Measurements from ENCODE around the gene SPRED2. TPM values are rescaled to one million over a fixed set of nuclear protein-coding genes. Genes with fewer than 3 reads are reported as not detected.

SPRED2 gene
- total and polyA plus RNA-seq, 7 experiments from 2014 or later, result 0.34 to 7.9 (median 0.57) TPM

GRCh38 chr2:65329525-65329924, 102.9 kb downstream of the SPRED2 start:
- Histone ChIP-seq H3K36me3 (ENCODE audit: control insufficient read depth in 2 of 3, insufficient read depth in 3 of 3, low read length in 3 of 3) (no peaks in the 10 kb centered on the region), H3K27me3 (ENCODE audit: control insufficient read depth in 2 of 2, insufficient read depth in 2 of 2, low read length in 2 of 2) (no peaks in the 10 kb centered on the region), H3K27ac (ENCODE audit: low read depth, low read length) (no peak overlapping the region), H3K4me3 (ENCODE audit: low read length) (no peak overlapping the region), H3K4me1 (ENCODE audit: control insufficient read depth in 2 of 2, insufficient read depth in 2 of 2, low read length in 2 of 2) (no peaks in the 10 kb centered on the region), H3K9me3 (ENCODE audit: control insufficient read depth in 2 of 3, low read length in 3 of 3) (no peaks in the 10 kb centered on the region)
- CTCF ChIA-PET, result no interaction called here
- no peaks in the 10 kb centered on the region for H3K36me3 Mint-ChIP-seq
- no peaks in the 10 kb centered on the region for H3K4me1 Mint-ChIP-seq
- H3K27me3 Mint-ChIP-seq, result no peaks in the 10 kb centered on the region
- intact Hi-C loops (cut with micrococcal nuclease), result no loop called here
- ATAC-seq, result no peak
- H3K4me3 Mint-ChIP-seq, result no peak overlapping the region
- H3K9me3 Mint-ChIP-seq, result no peaks in the 10 kb centered on the region
- POLR2A ChIA-PET, result interaction anchor here (0.6 kb wide), 1 partner anchor 50 kb away, joined by 4 read pairs; no protein-coding TSS in a partner anchor
- DNase-seq, result no peak
- H3K27ac Mint-ChIP-seq, result no peak overlapping the region

GRCh38 chr2:65326276-65326675, 106.1 kb downstream of the SPRED2 start:
- Histone ChIP-seq H3K36me3 (ENCODE audit: control insufficient read depth in 2 of 3, insufficient read depth in 3 of 3, low read length in 3 of 3) (no peaks in the 10 kb centered on the region), H3K27ac (ENCODE audit: low read depth, low read length) (no peak overlapping the region), H3K4me3 (ENCODE audit: low read length) (no peak overlapping the region), H3K27me3 (ENCODE audit: control insufficient read depth in 2 of 2, insufficient read depth in 2 of 2, low read length in 2 of 2) (no peaks in the 10 kb centered on the region), H3K9me3 (ENCODE audit: control insufficient read depth in 2 of 3, low read length in 3 of 3) (no peaks in the 10 kb centered on the region), H3K4me1 (ENCODE audit: control insufficient read depth in 2 of 2, insufficient read depth in 2 of 2, low read length in 2 of 2) (no peaks in the 10 kb centered on the region)
- Mint-ChIP-seq H3K4me3 (no peak overlapping the region), H3K36me3 (no peaks in the 10 kb centered on the region), H3K9me3 (no peaks in the 10 kb centered on the region), H3K27ac (no peak overlapping the region), H3K27me3 (no peaks in the 10 kb centered on the region), H3K4me1 (no peaks in the 10 kb centered on the region)
- DNase-seq, result no peak
- no peak for ATAC-seq
- ChIA-PET POLR2A (no interaction called here), CTCF (interaction anchor here (0.7 kb wide), 1 partner anchor 44 kb away, joined by 3 read pairs; no protein-coding TSS in a partner anchor)
- intact Hi-C loops (cut with micrococcal nuclease), result no loop called here

GRCh38 chr2:65325066-65325465, 107.3 kb downstream of the SPRED2 start:
- Histone ChIP-seq H3K4me1 (ENCODE audit: control insufficient read depth in 2 of 2, insufficient read depth in 2 of 2, low read length in 2 of 2) (no peaks in the 10 kb centered on the region), H3K4me3 (ENCODE audit: low read length) (no peak overlapping the region), H3K27ac (ENCODE audit: low read depth, low read length) (no peak overlapping the region), H3K9me3 (ENCODE audit: control insufficient read depth in 2 of 3, low read length in 3 of 3) (no peaks in the 10 kb centered on the region), H3K27me3 (ENCODE audit: control insufficient read depth in 2 of 2, insufficient read depth in 2 of 2, low read length in 2 of 2) (no peaks in the 10 kb centered on the region), H3K36me3 (ENCODE audit: control insufficient read depth in 2 of 3, insufficient read depth in 3 of 3, low read length in 3 of 3) (no peaks in the 10 kb centered on the region)
- ChIA-PET POLR2A (interaction anchor here (0.6 kb wide), 1 partner anchor 27 kb away, joined by 3 read pairs; no protein-coding TSS in a partner anchor), CTCF (no interaction called here)
- no peak for ATAC-seq
- H3K4me1 Mint-ChIP-seq, result peaks cover 0 to 5% (median 0%) of the 10 kb centered on the region in 7 donors
- H3K4me3 Mint-ChIP-seq, result no peak overlapping the region
- H3K27ac Mint-ChIP-seq, result no peak overlapping the region
- no peaks in the 10 kb centered on the region for H3K9me3 Mint-ChIP-seq
- no peaks in the 10 kb centered on the region for H3K36me3 Mint-ChIP-seq
- no peak for DNase-seq
- intact Hi-C loops (cut with micrococcal nuclease), result no loop called here
- H3K27me3 Mint-ChIP-seq, result no peaks in the 10 kb centered on the region

DNA sequence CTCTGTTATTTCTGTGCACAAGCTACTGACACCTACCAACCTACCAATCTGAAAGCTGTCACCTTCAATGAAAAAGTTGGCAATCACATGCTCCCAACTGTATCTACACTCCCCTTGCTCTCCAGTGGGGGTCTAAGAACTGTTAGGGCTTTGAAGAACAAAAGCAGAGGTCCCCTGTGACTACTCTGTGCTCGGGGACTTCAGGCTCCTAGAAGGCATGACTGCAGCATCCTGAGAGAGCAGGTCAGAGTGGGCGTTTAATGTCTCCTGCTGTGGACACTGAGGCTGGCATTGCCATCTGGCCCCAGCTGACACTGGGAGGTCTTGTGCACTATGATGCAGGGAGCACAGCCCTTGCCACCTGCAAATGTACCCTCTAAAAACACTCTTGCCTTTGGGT, 111.5 kb downstream of the SPRED2 start:
- Histone ChIP-seq H3K27ac (ENCODE audit: low read depth, low read length) (no peak overlapping the region), H3K36me3 (ENCODE audit: control insufficient read depth in 2 of 3, insufficient read depth in 3 of 3, low read length in 3 of 3) (no peaks in the 10 kb centered on the region), H3K9me3 (ENCODE audit: control insufficient read depth in 2 of 3, low read length in 3 of 3) (no peaks in the 10 kb centered on the region), H3K4me3 (ENCODE audit: low read length) (no peak overlapping the region), H3K27me3 (ENCODE audit: control insufficient read depth in 2 of 2, insufficient read depth in 2 of 2, low read length in 2 of 2) (no peaks in the 10 kb centered on the region), H3K4me1 (ENCODE audit: control insufficient read depth in 2 of 2, insufficient read depth in 2 of 2, low read length in 2 of 2) (no peaks in the 10 kb centered on the region)
- ChIA-PET CTCF (no interaction called here), POLR2A (no interaction called here)
- Mint-ChIP-seq H3K4me3 (no peak overlapping the region), H3K4me1 (peaks cover 0 to 10% (median 0%) of the 10 kb centered on the region in 7 donors), H3K36me3 (peaks cover 0 to 5% (median 3%) of the 10 kb centered on the region in 5 donors), H3K9me3 (no peaks in the 10 kb centered on the region), H3K27ac (no peak overlapping the region), H3K27me3 (no peaks in the 10 kb centered on the region)
- no peak for ATAC-seq
- intact Hi-C loops (cut with micrococcal nuclease), result no loop called here
- no peak for DNase-seq

GRCh38 chr2:65320042-65320725, 112.2 kb downstream of the SPRED2 start:
- Mint-ChIP-seq H3K27ac (peak overlapping the region in 1 of 9 donors; percentile 51), H3K4me1 (peaks cover 0 to 10% (median 0%) of the 10 kb centered on the region in 7 donors), H3K27me3 (no peaks in the 10 kb centered on the region), H3K4me3 (no peak overlapping the region), H3K36me3 (peaks cover 0 to 5% (median 3%) of the 10 kb centered on the region in 5 donors), H3K9me3 (no peaks in the 10 kb centered on the region)
- intact Hi-C loops (cut with micrococcal nuclease), result no loop called here
- H3K36me3 ChIP-seq (ENCODE audit: control insufficient read depth in 2 of 3, insufficient read depth in 3 of 3, low read length in 3 of 3), result no peaks in the 10 kb centered on the region
- no peaks in the 10 kb centered on the region for H3K9me3 ChIP-seq (ENCODE audit: control insufficient read depth in 2 of 3, low read length in 3 of 3)
- POLR2A ChIA-PET, result no interaction called here
- ATAC-seq (peak; percentile 50), DNase-seq (no peak)
- H3K4me1 ChIP-seq (ENCODE audit: control insufficient read depth in 2 of 2, insufficient read depth in 2 of 2, low read length in 2 of 2), result no peaks in the 10 kb centered on the region
- H3K27ac ChIP-seq (ENCODE audit: low read depth, low read length), result no peak overlapping the region
- no peaks in the 10 kb centered on the region for H3K27me3 ChIP-seq (ENCODE audit: control insufficient read depth in 2 of 2, insufficient read depth in 2 of 2, low read length in 2 of 2)
- CTCF ChIA-PET, result no interaction called here
- no peak overlapping the region for H3K4me3 ChIP-seq (ENCODE audit: low read length)

DNA sequence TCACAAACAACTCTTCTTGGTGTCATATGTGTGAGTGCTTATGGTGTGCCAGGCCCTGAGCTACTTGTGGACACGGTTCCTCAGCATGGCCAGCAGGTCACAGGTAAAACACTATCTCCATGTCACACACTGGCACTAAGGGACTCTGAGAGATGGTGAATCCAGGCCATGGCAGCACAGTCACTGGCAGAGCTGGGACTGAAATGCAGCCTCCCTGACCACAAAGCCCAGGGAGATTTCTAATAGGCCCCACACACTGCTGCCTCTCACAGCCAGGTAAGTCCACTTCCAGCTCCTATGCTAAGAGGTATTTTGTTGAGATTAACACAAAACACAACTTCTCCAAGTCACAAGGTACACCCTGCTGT, 112.7 kb downstream of the SPRED2 start:
- Histone ChIP-seq H3K36me3 (ENCODE audit: control insufficient read depth in 2 of 3, insufficient read depth in 3 of 3, low read length in 3 of 3) (no peaks in the 10 kb centered on the region), H3K4me3 (ENCODE audit: low read length) (no peak overlapping the region), H3K4me1 (ENCODE audit: control insufficient read depth in 2 of 2, insufficient read depth in 2 of 2, low read length in 2 of 2) (no peaks in the 10 kb centered on the region), H3K9me3 (ENCODE audit: control insufficient read depth in 2 of 3, low read length in 3 of 3) (no peaks in the 10 kb centered on the region), H3K27me3 (ENCODE audit: control insufficient read depth in 2 of 2, insufficient read depth in 2 of 2, low read length in 2 of 2) (no peaks in the 10 kb centered on the region), H3K27ac (ENCODE audit: low read depth, low read length) (no peak overlapping the region)
- Mint-ChIP-seq H3K27me3 (no peaks in the 10 kb centered on the region), H3K4me3 (no peak overlapping the region), H3K9me3 (no peaks in the 10 kb centered on the region), H3K36me3 (peaks cover 0 to 5% (median 3%) of the 10 kb centered on the region in 5 donors), H3K27ac (peak overlapping the region in 1 of 9 donors; percentile 89), H3K4me1 (peaks cover 0 to 10% (median 0%) of the 10 kb centered on the region in 7 donors)
- ChIA-PET POLR2A (no interaction called here), CTCF (no interaction called here)
- ATAC-seq (no peak), DNase-seq (no peak)
- intact Hi-C loops (cut with micrococcal nuclease), result no loop called here

DNA sequence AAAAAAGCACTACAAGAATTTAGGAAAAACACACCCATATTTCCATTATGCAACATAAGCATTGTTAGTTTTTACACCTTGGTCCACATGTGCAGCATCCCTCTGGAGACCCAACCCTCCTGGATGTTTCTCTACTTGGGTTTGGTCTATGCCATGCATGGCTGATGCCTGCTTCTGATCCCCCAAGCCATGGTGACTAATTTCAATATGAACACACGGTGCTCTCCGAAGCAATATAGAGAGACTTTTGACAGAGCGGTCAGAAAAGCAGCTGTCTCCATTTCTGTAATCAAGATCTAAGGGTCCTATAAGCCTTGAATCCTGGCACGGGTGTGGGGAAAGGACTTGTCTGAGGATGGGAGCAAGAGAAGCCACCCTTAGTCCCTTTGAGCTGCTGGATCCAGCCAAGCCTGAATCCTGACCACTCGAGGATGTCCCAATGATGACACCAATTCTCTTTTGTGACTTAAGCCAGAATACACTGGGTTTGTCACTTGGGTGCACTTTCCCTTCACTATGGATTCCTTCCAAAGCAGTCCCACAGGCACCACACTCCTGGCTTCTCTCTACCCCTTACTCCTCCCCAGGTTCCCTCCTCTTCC, 113.2 kb downstream of the SPRED2 start:
- Histone ChIP-seq H3K9me3 (ENCODE audit: control insufficient read depth in 2 of 3, low read length in 3 of 3) (no peaks in the 10 kb centered on the region), H3K4me1 (ENCODE audit: control insufficient read depth in 2 of 2, insufficient read depth in 2 of 2, low read length in 2 of 2) (no peaks in the 10 kb centered on the region), H3K4me3 (ENCODE audit: low read length) (no peak overlapping the region), H3K36me3 (ENCODE audit: control insufficient read depth in 2 of 3, insufficient read depth in 3 of 3, low read length in 3 of 3) (no peaks in the 10 kb centered on the region), H3K27ac (ENCODE audit: low read depth, low read length) (no peak overlapping the region), H3K27me3 (ENCODE audit: control insufficient read depth in 2 of 2, insufficient read depth in 2 of 2, low read length in 2 of 2) (no peaks in the 10 kb centered on the region)
- ChIA-PET POLR2A (no interaction called here), CTCF (no interaction called here)
- no peak overlapping the region for H3K4me3 Mint-ChIP-seq
- no peaks in the 10 kb centered on the region for H3K9me3 Mint-ChIP-seq
- H3K27me3 Mint-ChIP-seq, result no peaks in the 10 kb centered on the region
- H3K27ac Mint-ChIP-seq, result peak overlapping the region in 1 of 9 donors; percentile 89
- ATAC-seq (no peak), DNase-seq (no peak)
- peaks cover 0 to 8% (median 5%) of the 10 kb centered on the region in 5 donors for H3K36me3 Mint-ChIP-seq
- H3K4me1 Mint-ChIP-seq, result peaks cover 0 to 10% (median 0%) of the 10 kb centered on the region in 7 donors
- intact Hi-C loops (cut with micrococcal nuclease), result no loop called here

Data from naive thymus-derived CD4-positive, alpha-beta T cell (primary cell).